ENCODE measurements around the gene CA10. TPM values are rescaled to one million over a fixed set of nuclear protein-coding genes. Genes with fewer than 3 reads are reported as not detected.

CA10 gene
- total RNA-seq, 1 experiment from 2014 or later = not detected

GRCh38 chr17:51733166-51733565 lies 425.3 kb downstream of the CA10 start:
- no TSS peak for BruUV-seq (replicated peaks)
- H3K9me3 Mint-ChIP-seq (ENCODE audit: low read depth, unreplicated experiment) = peaks cover 3% of the 10 kb centered on the region
- peaks cover 84% of the 10 kb centered on the region for H3K27me3 Mint-ChIP-seq (ENCODE audit: unreplicated experiment)
- H3K4me3 Mint-ChIP-seq (ENCODE audit: low read depth, unreplicated experiment) = no peak overlapping the region
- no peak overlapping the region for H3K27ac Mint-ChIP-seq (ENCODE audit: unreplicated experiment)
- CTCF ChIA-PET = interaction anchor here (0.6 to 0.8 kb wide), 3 partner anchors 23 to 263 kb away, joined by 4 to 6 read pairs (median 4); no protein-coding TSS in a partner anchor
- H3K36me3 Mint-ChIP-seq (ENCODE audit: insufficient read depth, unreplicated experiment) = no peaks in the 10 kb centered on the region
- no peak for DNase-seq
- TF ChIP-seq CTCF (IDR thresholded peaks at IDR 0.05; ENCODE audit: unreplicated experiment) = no peak
- no peaks in the 10 kb centered on the region for H3K4me1 Mint-ChIP-seq (ENCODE audit: low read depth, unreplicated experiment)
- intact Hi-C loops (cut with micrococcal nuclease; ENCODE audit: unreplicated experiment) = no loop called here

- H3K36me3 Mint-ChIP-seq (ENCODE audit: insufficient read depth, unreplicated experiment) = no peaks in the 10 kb centered on the region
- CTCF ChIA-PET = no interaction called here
- no peak for DNase-seq
- no peak overlapping the region for H3K27ac Mint-ChIP-seq (ENCODE audit: unreplicated experiment)
- TF ChIP-seq CTCF (IDR thresholded peaks at IDR 0.05; ENCODE audit: unreplicated experiment) = no peak
- H3K9me3 Mint-ChIP-seq (ENCODE audit: low read depth, unreplicated experiment) = peaks cover 3% of the 10 kb centered on the region
- H3K4me3 Mint-ChIP-seq (ENCODE audit: low read depth, unreplicated experiment) = no peak overlapping the region
- intact Hi-C loops (cut with micrococcal nuclease; ENCODE audit: unreplicated experiment) = no loop called here
- H3K27me3 Mint-ChIP-seq (ENCODE audit: unreplicated experiment) = peaks cover 83% of the 10 kb centered on the region
- no peaks in the 10 kb centered on the region for H3K4me1 Mint-ChIP-seq (ENCODE audit: low read depth, unreplicated experiment)
- no TSS peak for BruUV-seq (replicated peaks)
Observed at GRCh38 chr17:51731941-51732722, 426.4 kb downstream of the CA10 start.

- Mint-ChIP-seq H3K27ac (ENCODE audit: unreplicated experiment) (no peak overlapping the region), H3K9me3 (ENCODE audit: low read depth, unreplicated experiment) (peaks cover 3% of the 10 kb centered on the region), H3K27me3 (ENCODE audit: unreplicated experiment) (peaks cover 83% of the 10 kb centered on the region), H3K4me1 (ENCODE audit: low read depth, unreplicated experiment) (no peaks in the 10 kb centered on the region), H3K36me3 (ENCODE audit: insufficient read depth, unreplicated experiment) (no peaks in the 10 kb centered on the region), H3K4me3 (ENCODE audit: low read depth, unreplicated experiment) (no peak overlapping the region)
- intact Hi-C loops (cut with micrococcal nuclease; ENCODE audit: unreplicated experiment) = no loop called here
- CTCF ChIA-PET = no interaction called here
- BruUV-seq (replicated peaks) = no TSS peak
- no peak for TF ChIP-seq CTCF (IDR thresholded peaks at IDR 0.05; ENCODE audit: unreplicated experiment)
- DNase-seq = no peak
Observed at GRCh38 chr17:51730303-51731050, 428.0 kb downstream of the CA10 start.

- Mint-ChIP-seq H3K4me3 (ENCODE audit: low read depth, unreplicated experiment) (no peak overlapping the region), H3K27me3 (ENCODE audit: unreplicated experiment) (peaks cover 84% of the 10 kb centered on the region), H3K27ac (ENCODE audit: unreplicated experiment) (no peak overlapping the region), H3K4me1 (ENCODE audit: low read depth, unreplicated experiment) (no peaks in the 10 kb centered on the region), H3K9me3 (ENCODE audit: low read depth, unreplicated experiment) (no peaks in the 10 kb centered on the region), H3K36me3 (ENCODE audit: insufficient read depth, unreplicated experiment) (no peaks in the 10 kb centered on the region)
- intact Hi-C loops (cut with micrococcal nuclease; ENCODE audit: unreplicated experiment) = no loop called here
- no peak for DNase-seq
- CTCF ChIA-PET = no interaction called here
- TF ChIP-seq CTCF (IDR thresholded peaks at IDR 0.05; ENCODE audit: unreplicated experiment) = no peak
- BruUV-seq (replicated peaks) = no TSS peak
Observed at GRCh38 chr17:51725185-51725584, 433.3 kb downstream of the CA10 start.

Data from Calu3 (cell line).